Measurements from ENCODE around the gene KRTAP5-3.

GRCh38 chr11:1638344-1638743 lies 30.1 kb upstream of the KRTAP5-3 start:
- TF ChIP-seq CTCF (IDR thresholded peaks at IDR 0.05) (no peak), EZH2 (IDR thresholded peaks at IDR 0.05) (no peak)
